Measurements from ENCODE around the gene TBC1D22A. TPM values are rescaled to one million over a fixed set of nuclear protein-coding genes. Genes with fewer than 3 reads are reported as not detected.

The TBC1D22A gene
- total and polyA plus RNA-seq, 8 donors: 13.3 to 53.1 (median 21.5) TPM

DNA sequence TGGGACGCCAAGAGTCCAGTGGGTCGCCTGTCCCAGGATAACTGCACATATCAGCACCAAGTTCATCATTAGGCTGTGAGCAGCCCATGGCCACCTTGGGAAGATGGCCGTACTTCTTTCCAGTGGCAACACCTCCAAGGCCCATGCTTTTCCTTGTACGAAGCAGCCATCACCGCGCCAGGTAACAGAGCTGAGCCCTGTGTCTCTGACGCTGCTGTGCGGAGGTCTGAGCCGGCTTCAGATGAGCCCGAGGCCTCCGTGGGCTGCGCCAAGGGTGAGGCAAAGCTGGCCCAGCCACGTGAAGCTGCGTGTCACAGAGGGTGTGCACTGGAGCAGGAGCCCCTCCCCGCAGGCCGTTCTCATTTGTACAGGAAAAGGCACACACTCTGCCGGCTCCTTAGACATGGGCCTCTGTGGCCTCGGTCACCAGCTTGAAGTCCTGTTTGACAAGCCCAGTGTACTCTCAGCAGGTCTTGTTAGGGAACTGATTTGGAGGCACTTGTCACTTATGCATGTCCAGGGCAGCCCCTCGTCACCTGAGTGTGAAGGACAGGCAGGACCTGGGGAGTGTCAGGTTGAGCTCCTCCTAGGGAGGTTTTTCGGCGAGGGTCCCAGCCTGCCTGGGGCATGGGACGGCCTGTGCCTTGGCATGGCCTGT lies 401.5 kb downstream of the TBC1D22A start:
- Histone ChIP-seq H3K27ac (no peak overlapping the region), H3K9me3 (no peaks in the 10 kb centered on the region), H3K4me1 (no peaks in the 10 kb centered on the region), H3K4me3 (no peak overlapping the region), H3K27me3 (no peaks in the 10 kb centered on the region), H3K36me3 (peaks cover 0 to 46% (median 28%) of the 10 kb centered on the region in 4 donors)
- intact Hi-C loops (cut with DNase I; ENCODE audit: low total_unique reads): no loop called here
- TF ChIP-seq, protein P1, sequence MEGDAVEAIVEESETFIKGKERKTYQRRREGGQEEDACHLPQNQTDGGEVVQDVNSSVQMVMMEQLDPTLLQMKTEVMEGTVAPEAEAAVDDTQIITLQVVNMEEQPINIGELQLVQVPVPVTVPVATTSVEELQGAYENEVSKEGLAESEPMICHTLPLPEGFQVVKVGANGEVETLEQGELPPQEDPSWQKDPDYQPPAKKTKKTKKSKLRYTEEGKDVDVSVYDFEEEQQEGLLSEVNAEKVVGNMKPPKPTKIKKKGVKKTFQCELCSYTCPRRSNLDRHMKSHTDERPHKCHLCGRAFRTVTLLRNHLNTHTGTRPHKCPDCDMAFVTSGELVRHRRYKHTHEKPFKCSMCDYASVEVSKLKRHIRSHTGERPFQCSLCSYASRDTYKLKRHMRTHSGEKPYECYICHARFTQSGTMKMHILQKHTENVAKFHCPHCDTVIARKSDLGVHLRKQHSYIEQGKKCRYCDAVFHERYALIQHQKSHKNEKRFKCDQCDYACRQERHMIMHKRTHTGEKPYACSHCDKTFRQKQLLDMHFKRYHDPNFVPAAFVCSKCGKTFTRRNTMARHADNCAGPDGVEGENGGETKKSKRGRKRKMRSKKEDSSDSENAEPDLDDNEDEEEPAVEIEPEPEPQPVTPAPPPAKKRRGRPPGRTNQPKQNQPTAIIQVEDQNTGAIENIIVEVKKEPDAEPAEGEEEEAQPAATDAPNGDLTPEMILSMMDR (IDR thresholded peaks at IDR 0.05): no peak
- no peak for TF ChIP-seq POLR2AphosphoS5 (IDR thresholded peaks at IDR 0.05)
- no peak for TF ChIP-seq EP300 (IDR thresholded peaks at IDR 0.05)
- TF ChIP-seq POLR2A (IDR thresholded peaks at IDR 0.05): no peak
- no peak for DNase-seq
- WGBS, 5 donors: 79 to 86% (median 83%) methylated on average over 12 to 22 of the region's 22 CpGs

- H3K9me3 ChIP-seq: no peaks in the 10 kb centered on the region
- intact Hi-C loops (cut with DNase I; ENCODE audit: low total_unique reads): no loop called here
- peak in 1 of 2 donors; percentile 26 for DNase-seq
- peaks cover 0 to 53% (median 30%) of the 10 kb centered on the region in 4 donors for H3K36me3 ChIP-seq
- 78 to 86% (median 86%) methylated on average over 21 to 28 of the region's 28 CpGs for WGBS, 5 donors
- no peaks in the 10 kb centered on the region for H3K27me3 ChIP-seq
- no peaks in the 10 kb centered on the region for H3K4me1 ChIP-seq
- no peak overlapping the region for H3K27ac ChIP-seq
- no peak for TF ChIP-seq POLR2A (IDR thresholded peaks at IDR 0.05)
- TF ChIP-seq, protein P1 (IDR thresholded peaks at IDR 0.05): no peak
- no peak overlapping the region for H3K4me3 ChIP-seq
Measured at GRCh38 chr22:47164514-47165337, 402.3 kb downstream of the TBC1D22A start.

- H3K9me3 ChIP-seq: no peaks in the 10 kb centered on the region
- DNase-seq: no peak
- H3K27me3 ChIP-seq: no peaks in the 10 kb centered on the region
- intact Hi-C loops (cut with DNase I; ENCODE audit: low total_unique reads): no loop called here
- peaks cover 0 to 59% (median 33%) of the 10 kb centered on the region in 4 donors for H3K36me3 ChIP-seq
- TF ChIP-seq POLR2A (IDR thresholded peaks at IDR 0.05) (no peak), POLR2AphosphoS5 (IDR thresholded peaks at IDR 0.05) (no peak), EP300 (IDR thresholded peaks at IDR 0.05) (no peak)
- TF ChIP-seq, protein P1 (IDR thresholded peaks at IDR 0.05): no peak
- H3K4me3 ChIP-seq: no peak overlapping the region
- H3K27ac ChIP-seq: no peak overlapping the region
- H3K4me1 ChIP-seq: no peaks in the 10 kb centered on the region
- WGBS, 5 donors: 92 to 95% (median 93%) methylated on average over 23 to 25 of the region's 25 CpGs
Measured at GRCh38 chr22:47165338-47166032, 403.0 kb downstream of the TBC1D22A start.

DNA sequence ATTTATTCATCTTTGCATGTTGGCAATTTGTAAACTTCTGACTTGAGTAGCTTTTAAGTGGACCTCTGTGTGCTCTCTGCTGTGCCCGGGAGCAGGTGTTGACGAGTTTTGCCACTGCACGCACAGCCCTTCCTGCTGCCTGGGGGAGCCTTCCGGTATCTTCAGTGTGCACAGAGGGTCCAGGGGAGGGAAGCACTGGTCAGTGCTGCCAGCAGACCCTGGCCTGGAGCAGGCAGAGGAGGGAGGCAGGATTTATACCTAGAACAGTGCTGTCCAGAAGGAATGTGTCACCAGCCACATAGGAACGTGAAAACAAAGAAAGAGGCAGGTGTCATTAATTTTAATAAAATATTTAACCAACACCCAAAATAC lies 403.6 kb downstream of the TBC1D22A start:
- no peaks in the 10 kb centered on the region for H3K4me1 ChIP-seq
- H3K27me3 ChIP-seq: no peaks in the 10 kb centered on the region
- no peaks in the 10 kb centered on the region for H3K9me3 ChIP-seq
- TF ChIP-seq POLR2A (IDR thresholded peaks at IDR 0.05): no peak
- no peak for TF ChIP-seq POLR2AphosphoS5 (IDR thresholded peaks at IDR 0.05)
- no peak for TF ChIP-seq EP300 (IDR thresholded peaks at IDR 0.05)
- TF ChIP-seq, protein P1 (IDR thresholded peaks at IDR 0.05): no peak
- no peak overlapping the region for H3K4me3 ChIP-seq
- intact Hi-C loops (cut with DNase I; ENCODE audit: low total_unique reads): no loop called here
- H3K36me3 ChIP-seq: peaks cover 0 to 62% (median 39%) of the 10 kb centered on the region in 4 donors
- no peak for DNase-seq
- 84 to 98% (median 94%) methylated on average over 5 of the region's 5 CpGs for WGBS, 5 donors
- H3K27ac ChIP-seq: no peak overlapping the region
